GM12878 (cell line): ENCODE results near the gene NAT9. TPM values are rescaled to one million over a fixed set of nuclear protein-coding genes. Genes with fewer than 3 reads are reported as not detected.

Experiments
- ATAC-seq: fragments of 200-7000 bp; cut with Tn5 transposase; 3 replicates; pipeline ENCODE4 v1.9.1; 2020; ENCODE audit warnings: mild to moderate bottlenecking, moderate library complexity
- BruUV-seq: library from RNA; stranded (reverse); fragments of 400-500 nt; replicated peaks from 2 replicates; lab custom pipeline; 2021; lab: Mats Ljungman, UMichigan
- CTCF ChIA-PET: fragments of 300-600 bp; sonication (Branson Sonifier 250); formaldehyde crosslinking; extraction: SDS; loops from one replicate; lab custom pipeline; 2021; ENCODE audit warnings: inconsistent platforms; lab: Yijun Ruan, JAX
- POLR2A ChIA-PET: fragments of 350-600 bp; formaldehyde crosslinking; extraction: SDS; loops from one replicate; lab custom pipeline; 2021; ENCODE audit warnings: inconsistent platforms; lab: Charles Lee
- RAD21 ChIA-PET: fragments of 300-600 bp; sonication (Branson Sonifier 250); formaldehyde crosslinking; loops from one replicate; lab custom pipeline; 2023; ENCODE audit warnings: antibody characterized with exemption; ENCODE audit not compliant: unreplicated experiment; lab: Charles Lee
- SMC1A ChIA-PET: fragments of 300-600 bp; sonication (Branson Sonifier 250); formaldehyde crosslinking; loops from one replicate; lab custom pipeline; 2023; ENCODE audit not compliant: unreplicated experiment, uncharacterized antibody; lab: Charles Lee
- DNase-seq: peaks from one replicate; pipeline ENCODE4 v3.0.0-alpha.2; 2011; ENCODE audit warnings: low read depth, low spot score
- FAIRE-seq: peaks from 3 replicates; lab custom pipeline; 2011; peaks lifted over from hg19 to GRCh38; lab: Jason Lieb, UNC
- H2AFZ ChIP-seq: 2 replicates; pipeline ENCODE4 v1.6.0; 2011; ENCODE audit warnings: low read depth, low read length, control low read depth; ENCODE audit not compliant: control insufficient read depth
- H3K27ac ChIP-seq: 2 replicates; pipeline ENCODE4 v1.5.1; 2011; ENCODE audit warnings: control low read depth; ENCODE audit not compliant: control insufficient read depth, insufficient read depth
- H3K27me3 ChIP-seq, 2 experiments: replicated peaks in 1 of 2; 2 replicates each; pipeline versions ENCODE4 v1.6.0 to v1.6.1; 2011; ENCODE audit warnings: low read length in 1 of 2; ENCODE audit not compliant: control insufficient read depth in 2 of 2, insufficient read depth in 2 of 2
- H3K36me3 ChIP-seq, 2 experiments: 2 replicates each; pipeline ENCODE4 v1.5.1; 2011; ENCODE audit warnings: low read length in 1 of 2; ENCODE audit not compliant: control insufficient read depth in 2 of 2, insufficient read depth in 2 of 2
- H3K4me1 ChIP-seq: 2 replicates; pipeline ENCODE4 v1.6.1; 2011; ENCODE audit warnings: mild to moderate bottlenecking, low read length, moderate library complexity, mixed read lengths; ENCODE audit not compliant: control insufficient read depth, insufficient read depth
- H3K4me2 ChIP-seq: 2 replicates; pipeline ENCODE4 v1.6.0; 2011; ENCODE audit warnings: control low read depth; ENCODE audit not compliant: control insufficient read depth, insufficient read depth
- H3K4me3 ChIP-seq: fragments of 200-600 bp; sonication (generic); 2 replicates; pipeline ENCODE4 v1.5.1; 2016
- H3K79me2 ChIP-seq: 2 replicates; pipeline ENCODE4 v1.6.0; 2011; ENCODE audit warnings: low read length; ENCODE audit not compliant: control insufficient read depth, insufficient read depth
- H3K9ac ChIP-seq: 2 replicates; pipeline ENCODE4 v1.8.0; 2011; ENCODE audit warnings: low read length, control low read depth, mixed read lengths; ENCODE audit not compliant: control insufficient read depth, insufficient read depth
- H3K9me3 ChIP-seq: replicated peaks from 3 replicates; pipeline ENCODE4 v1.5.1; 2011; ENCODE audit warnings: mild to moderate bottlenecking, low read length; ENCODE audit not compliant: control insufficient read depth, insufficient read depth
- H4K20me1 ChIP-seq: 2 replicates; pipeline ENCODE4 v1.6.0; 2011; ENCODE audit not compliant: control insufficient read depth, insufficient read depth
- CEBPZ ChIP-seq: fragments of 150-350 bp; IDR thresholded peaks from 2 replicates; pipeline ENCODE4 v1.6.1; 2016; ENCODE audit warnings: low read depth, low read length
- CHD4 ChIP-seq: fragments of 200-600 bp; sonication (generic); IDR thresholded peaks from 2 replicates; pipeline ENCODE4 v1.6.1; 2016; ENCODE audit warnings: mild to moderate bottlenecking
- EZH2 ChIP-seq: IDR thresholded peaks from 2 replicates; pipeline ENCODE4 v1.6.1; 2012; ENCODE audit warnings: low read depth, mild to moderate bottlenecking, control low read depth, inconsistent platforms, low read length, borderline replicate concordance; ENCODE audit not compliant: control insufficient read depth
- NFYB ChIP-seq: IDR thresholded peaks from 2 replicates; pipeline ENCODE4 v1.6.1; 2011; ENCODE audit warnings: low read depth, mild to moderate bottlenecking, low read length, improper control_type of control experiment, moderate library complexity; ENCODE audit not compliant: insufficient read depth
- RAD21 ChIP-seq: IDR thresholded peaks from 2 replicates; pipeline ENCODE4 v1.6.1; 2011; ENCODE audit warnings: mild to moderate bottlenecking, low read depth, low read length, moderate library complexity; ENCODE audit not compliant: insufficient read depth
- SKIL ChIP-seq: fragments of 450-650 bp; IDR thresholded peaks from 2 replicates; pipeline ENCODE4 v1.6.1; 2017; ENCODE audit warnings: mild to moderate bottlenecking, low read depth, inconsistent platforms; ENCODE audit not compliant: poor library complexity, severe bottlenecking
- SMC3 ChIP-seq: IDR thresholded peaks from 2 replicates; pipeline ENCODE4 v1.6.1; 2011; ENCODE audit warnings: low read length, improper control_type of control experiment, borderline replicate concordance
- YY1 ChIP-seq: IDR thresholded peaks from 2 replicates; pipeline ENCODE4 v1.6.1; 2011; ENCODE audit warnings: low read depth, mild to moderate bottlenecking, low read length
- ZNF207 ChIP-seq: fragments of 450-650 bp; IDR thresholded peaks from 2 replicates; pipeline ENCODE4 v1.6.1; 2014; ENCODE audit warnings: antibody characterized with exemption, mild to moderate bottlenecking, borderline replicate concordance
- WGBS: methylation state at CpG from one replicate; pipeline ENCODE4 v1.1.6; 2016; ENCODE audit warnings: low lambda C conversion rate; ENCODE audit not compliant: insufficient replicate concordance, insufficient coverage; ENCODE audit errors: missing lambda C conversion rate; 5-methylcytosine and 5-hydroxymethylcytosine counted together
- in situ Hi-C: fragments of 300-500 bp; cut with MboI; formaldehyde crosslinking; loops from 9 replicates; pipeline ENCODE4 v1.14.3; 2018; ENCODE audit warnings: mixed read lengths
- intact Hi-C: fragments of 100-400 bp; cut with micrococcal nuclease; formaldehyde crosslinking; loops from one replicate; pipeline ENCODE4 v1.14.2; 2022; ENCODE audit not compliant: unreplicated experiment
- polyA plus RNA-seq, 11 experiments: library from polyadenylated mRNA; depleted of rRNA in 4 of 11; unstranded in 6 of 11; stranded (reverse) in 5 of 11; fragments of >200 nt; fragmentation: Nextera tagmentation in 4 of 11; fragmentation: Illumina TruSeq in 1 of 11; extraction: Ambion mirVana in 4 of 11; extraction: Trizol in 1 of 11; gene quantifications; 1 replicate in 1 of 11; 2 replicates in 10 of 11; pipeline versions ENCODE4 v1.2.1 to v1.2.3, GENCODE V29; 2011 to 2016; ENCODE audit warnings: inconsistent platforms in 2 of 11, missing spikeins in 2 of 11, low read depth in 1 of 11
- total RNA-seq, 4 experiments: library from RNA; depleted of rRNA in 3 of 4; stranded (reverse); fragments of >200 nt in 3 of 4; fragmentation: Illumina TruSeq in 1 of 4; extraction: Trizol in 1 of 4; gene quantifications; 2 replicates each; pipeline versions ENCODE4 v1.2.1 to v1.2.3, GENCODE V29; 2013 to 2021
- TF ChIP-seq, protein P1 (sequence below): IDR thresholded peaks from 2 replicates; pipeline ENCODE4 v1.6.1; 2011; ENCODE audit warnings: low read depth, low read length, improper control_type of control experiment, borderline replicate concordance
- TF ChIP-seq, protein P2 (sequence below): fragments of 450-650 bp; IDR thresholded peaks from 2 replicates; pipeline ENCODE4 v1.6.1; 2017; ENCODE audit warnings: borderline replicate concordance
- TF ChIP-seq, protein P3 (sequence below): fragments of 450-650 bp; IDR thresholded peaks from 2 replicates; pipeline ENCODE4 v1.6.1; 2016; ENCODE audit warnings: mild to moderate bottlenecking

Gene NAT9
- total and polyA plus RNA-seq, 10 of the 15 experiments (the other 5 are each of a cell fraction or from before 2014, with no cell fraction given): 3.5 to 45.3 (median 27.3) TPM

- Histone ChIP-seq H3K4me2 (peak overlapping the region; percentile 19), H4K20me1 (no peaks in the 10 kb centered on the region; the same call in none of the 2 replicates), H3K36me3 (no peaks in the 10 kb centered on the region; a peak in 1 of 4 replicates), H3K4me1 (peaks cover 40% of the 10 kb centered on the region), H3K4me3 (no peak overlapping the region), H3K27me3 (no peaks in the 10 kb centered on the region), H3K9ac (peak overlapping the region; percentile 14; the same call in 1 of the 2 replicates), H2AFZ (no peak overlapping the region), H3K9me3 (no peaks in the 10 kb centered on the region), H3K27ac (peak overlapping the region; percentile 27), H3K79me2 (peaks cover 11% of the 10 kb centered on the region)
- DNase-seq (no peak), ATAC-seq (peak; percentile 56), FAIRE-seq (no peak)
- RAD21 ChIA-PET: interaction anchor here (1.0 to 1.9 kb wide), 3 partner anchors 35 to 124 kb away, joined by 3 to 9 read pairs (median 3); no protein-coding TSS in a partner anchor
- POLR2A ChIA-PET: interaction anchor here (1.2 kb wide), 1 partner anchor 92 kb away, joined by 3 read pairs; the partner anchor contains the start of gene FDXR
- BruUV-seq: no TSS peak
- in situ Hi-C loops (no loop called here), intact Hi-C loops (loop anchor here (2.0 kb wide), 2 partner anchors 36 to 124 kb away; no protein-coding TSS in a partner anchor)
- WGBS: 22% methylated on average over 7 of the region's 7 CpGs
- CTCF ChIA-PET: interaction anchor here (0.8 to 4.7 kb wide), 7 partner anchors 10 to 123 kb away, joined by 3 to 32 read pairs (median 7); no protein-coding TSS in a partner anchor
- SMC1A ChIA-PET: interaction anchor here (1.1 to 3.5 kb wide), 4 partner anchors 10 to 85 kb away, joined by 3 to 13 read pairs (median 5); no protein-coding TSS in a partner anchor
- no peak for TF ChIP-seq EZH2
- peak; percentile 42 for TF ChIP-seq RAD21
- TF ChIP-seq SKIL: no peak
- TF ChIP-seq, protein P1, sequence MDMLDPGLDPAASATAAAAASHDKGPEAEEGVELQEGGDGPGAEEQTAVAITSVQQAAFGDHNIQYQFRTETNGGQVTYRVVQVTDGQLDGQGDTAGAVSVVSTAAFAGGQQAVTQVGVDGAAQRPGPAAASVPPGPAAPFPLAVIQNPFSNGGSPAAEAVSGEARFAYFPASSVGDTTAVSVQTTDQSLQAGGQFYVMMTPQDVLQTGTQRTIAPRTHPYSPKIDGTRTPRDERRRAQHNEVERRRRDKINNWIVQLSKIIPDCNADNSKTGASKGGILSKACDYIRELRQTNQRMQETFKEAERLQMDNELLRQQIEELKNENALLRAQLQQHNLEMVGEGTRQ: no peak
- no peak for TF ChIP-seq CHD4
- TF ChIP-seq SMC3: peak; percentile 57
- no peak for TF ChIP-seq ZNF207
- no peak for TF ChIP-seq CEBPZ
- TF ChIP-seq NFYB: no peak
- TF ChIP-seq, protein P2, sequence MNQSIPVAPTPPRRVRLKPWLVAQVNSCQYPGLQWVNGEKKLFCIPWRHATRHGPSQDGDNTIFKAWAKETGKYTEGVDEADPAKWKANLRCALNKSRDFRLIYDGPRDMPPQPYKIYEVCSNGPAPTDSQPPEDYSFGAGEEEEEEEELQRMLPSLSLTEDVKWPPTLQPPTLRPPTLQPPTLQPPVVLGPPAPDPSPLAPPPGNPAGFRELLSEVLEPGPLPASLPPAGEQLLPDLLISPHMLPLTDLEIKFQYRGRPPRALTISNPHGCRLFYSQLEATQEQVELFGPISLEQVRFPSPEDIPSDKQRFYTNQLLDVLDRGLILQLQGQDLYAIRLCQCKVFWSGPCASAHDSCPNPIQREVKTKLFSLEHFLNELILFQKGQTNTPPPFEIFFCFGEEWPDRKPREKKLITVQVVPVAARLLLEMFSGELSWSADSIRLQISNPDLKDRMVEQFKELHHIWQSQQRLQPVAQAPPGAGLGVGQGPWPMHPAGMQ: no peak
- TF ChIP-seq YY1: no peak
- TF ChIP-seq, protein P3, sequence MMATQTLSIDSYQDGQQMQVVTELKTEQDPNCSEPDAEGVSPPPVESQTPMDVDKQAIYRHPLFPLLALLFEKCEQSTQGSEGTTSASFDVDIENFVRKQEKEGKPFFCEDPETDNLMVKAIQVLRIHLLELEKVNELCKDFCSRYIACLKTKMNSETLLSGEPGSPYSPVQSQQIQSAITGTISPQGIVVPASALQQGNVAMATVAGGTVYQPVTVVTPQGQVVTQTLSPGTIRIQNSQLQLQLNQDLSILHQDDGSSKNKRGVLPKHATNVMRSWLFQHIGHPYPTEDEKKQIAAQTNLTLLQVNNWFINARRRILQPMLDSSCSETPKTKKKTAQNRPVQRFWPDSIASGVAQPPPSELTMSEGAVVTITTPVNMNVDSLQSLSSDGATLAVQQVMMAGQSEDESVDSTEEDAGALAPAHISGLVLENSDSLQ: no peak
Observed at GRCh38 chr17:74780443-74781238, 4.5 kb upstream of the NAT9 start.
